Measurements from ENCODE around the gene DMAP1.

DNA sequence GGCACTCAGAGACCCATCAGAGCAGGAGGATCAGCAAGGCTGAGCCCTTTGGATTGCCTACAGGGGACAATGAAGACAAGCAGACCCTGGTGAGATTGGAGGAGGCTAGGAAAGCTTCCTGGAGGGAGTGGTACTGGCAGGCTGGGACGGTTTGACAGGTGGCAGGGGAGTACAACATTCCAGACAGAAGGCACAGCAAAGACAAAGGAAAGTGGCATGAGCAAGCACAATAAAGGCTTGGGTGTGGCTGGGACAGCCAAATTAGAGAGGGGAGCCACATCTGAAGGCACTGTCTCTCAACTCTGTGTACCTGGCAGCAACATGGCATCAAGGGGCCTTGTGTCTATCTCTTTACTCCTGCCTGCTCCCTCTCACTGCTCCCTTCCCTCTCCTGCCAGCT lies 38.2 kb downstream of the DMAP1 start:
- TF ChIP-seq, protein P1, sequence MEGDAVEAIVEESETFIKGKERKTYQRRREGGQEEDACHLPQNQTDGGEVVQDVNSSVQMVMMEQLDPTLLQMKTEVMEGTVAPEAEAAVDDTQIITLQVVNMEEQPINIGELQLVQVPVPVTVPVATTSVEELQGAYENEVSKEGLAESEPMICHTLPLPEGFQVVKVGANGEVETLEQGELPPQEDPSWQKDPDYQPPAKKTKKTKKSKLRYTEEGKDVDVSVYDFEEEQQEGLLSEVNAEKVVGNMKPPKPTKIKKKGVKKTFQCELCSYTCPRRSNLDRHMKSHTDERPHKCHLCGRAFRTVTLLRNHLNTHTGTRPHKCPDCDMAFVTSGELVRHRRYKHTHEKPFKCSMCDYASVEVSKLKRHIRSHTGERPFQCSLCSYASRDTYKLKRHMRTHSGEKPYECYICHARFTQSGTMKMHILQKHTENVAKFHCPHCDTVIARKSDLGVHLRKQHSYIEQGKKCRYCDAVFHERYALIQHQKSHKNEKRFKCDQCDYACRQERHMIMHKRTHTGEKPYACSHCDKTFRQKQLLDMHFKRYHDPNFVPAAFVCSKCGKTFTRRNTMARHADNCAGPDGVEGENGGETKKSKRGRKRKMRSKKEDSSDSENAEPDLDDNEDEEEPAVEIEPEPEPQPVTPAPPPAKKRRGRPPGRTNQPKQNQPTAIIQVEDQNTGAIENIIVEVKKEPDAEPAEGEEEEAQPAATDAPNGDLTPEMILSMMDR (IDR thresholded peaks at IDR 0.05; ENCODE audit: poor library complexity) = no peak
- no peak for TF ChIP-seq EZH2phosphoT487 (IDR thresholded peaks at IDR 0.05; ENCODE audit: low read depth, severe bottlenecking, unreplicated experiment)
